HG03159 (cell line): ENCODE results near the gene ICAM2.
"Not testable (repeated sequence)": the region's sequence is repeated elsewhere in the genome, so short reads cannot be mapped to it uniquely, and the experiment has no call there.

Experiments
- ATAC-seq: cut with Tn5 transposase; IDR thresholded peaks from one replicate; pipeline ENCODE4 v1.9.1; 2021; ENCODE audit warnings: mild to moderate bottlenecking, moderate library complexity; ENCODE audit not compliant: unreplicated experiment

Gene ICAM2

GRCh38 chr17:64015447-64015846 lies 5.0 kb downstream of the ICAM2 start:
- ATAC-seq = no peak

- no peak for ATAC-seq
Observed at GRCh38 chr17:64009571-64010402, 10.6 kb downstream of the ICAM2 start.

GRCh38 chr17:64008830-64009229 lies 11.6 kb downstream of the ICAM2 start:
- no peak for ATAC-seq

GRCh38 chr17:64008346-64008745 lies 12.1 kb downstream of the ICAM2 start:
- ATAC-seq = no peak

- no peak for ATAC-seq
Observed at GRCh38 chr17:64007838-64008282, 12.6 kb downstream of the ICAM2 start.

GRCh38 chr17:64007089-64007837 lies 13.2 kb downstream of the ICAM2 start:
- ATAC-seq = not testable (repeated sequence)

- no peak for ATAC-seq
Observed at GRCh38 chr17:64006361-64007088, 13.9 kb downstream of the ICAM2 start.

- ATAC-seq = no peak
Observed at GRCh38 chr17:64005734-64006167, 14.7 kb downstream of the ICAM2 start.

GRCh38 chr17:64004903-64005733 lies 15.3 kb downstream of the ICAM2 start:
- ATAC-seq = no peak

GRCh38 chr17:64004218-64004770 lies 16.1 kb downstream of the ICAM2 start:
- no peak for ATAC-seq

- no peak for ATAC-seq
Observed at GRCh38 chr17:64003526-64004121, 16.8 kb downstream of the ICAM2 start.

- no peak for ATAC-seq
Observed at GRCh38 chr17:64002658-64003525, 17.5 kb downstream of the ICAM2 start.

- no peak for ATAC-seq
Observed at GRCh38 chr17:64001763-64002529, 18.5 kb downstream of the ICAM2 start.

- ATAC-seq = no peak
Observed at GRCh38 chr17:64001091-64001579, 19.3 kb downstream of the ICAM2 start.

- ATAC-seq = no peak
Observed at GRCh38 chr17:63999680-64000531, 20.5 kb downstream of the ICAM2 start.

GRCh38 chr17:63998721-63999679 lies 21.4 kb downstream of the ICAM2 start:
- ATAC-seq = no peak
